Left kidney (tissue), 2 donors: ENCODE results near the gene ACOT13. TPM values are rescaled to one million over a fixed set of nuclear protein-coding genes. Genes with fewer than 3 reads are reported as not detected.
A peak's percentile ranks its signal among the peaks of the same experiment; 100 is the strongest.
"Not testable (repeated sequence)": the region's sequence is repeated elsewhere in the genome, so short reads cannot be mapped to it uniquely, and the experiment has no call there.

Experiments
- DNase-seq: peaks from one replicate; pipeline ENCODE4 v3.0.0-alpha.2; 2013
- polyA plus RNA-seq: library from polyadenylated mRNA; unstranded; fragments of 120-200 nt; gene quantifications from one replicate; pipeline ENCODE4 v1.2.1, GENCODE V29; 2013; ENCODE audit not compliant: insufficient read length

ACOT13 gene
- polyA plus RNA-seq, 1 donor, result 36.7 TPM

- DNase-seq, result no peak
These were observed 24.7 kb downstream of the ACOT13 start for GRCh38 chr6:24691550-24691949.

- no peak for DNase-seq
These were observed 25.1 kb downstream of the ACOT13 start for GRCh38 chr6:24692003-24692402.

- DNase-seq, result no peak
These were observed 25.5 kb downstream of the ACOT13 start for GRCh38 chr6:24692415-24692814.

- no peak for DNase-seq
These were observed 26.1 kb downstream of the ACOT13 start for GRCh38 chr6:24692848-24693592.

GRCh38 chr6:24694198-24694597 is 27.3 kb downstream of the ACOT13 start:
- no peak for DNase-seq

- DNase-seq, result not testable (repeated sequence)
These were observed 28.8 kb downstream of the ACOT13 start for GRCh38 chr6:24695635-24696034.

DNA sequence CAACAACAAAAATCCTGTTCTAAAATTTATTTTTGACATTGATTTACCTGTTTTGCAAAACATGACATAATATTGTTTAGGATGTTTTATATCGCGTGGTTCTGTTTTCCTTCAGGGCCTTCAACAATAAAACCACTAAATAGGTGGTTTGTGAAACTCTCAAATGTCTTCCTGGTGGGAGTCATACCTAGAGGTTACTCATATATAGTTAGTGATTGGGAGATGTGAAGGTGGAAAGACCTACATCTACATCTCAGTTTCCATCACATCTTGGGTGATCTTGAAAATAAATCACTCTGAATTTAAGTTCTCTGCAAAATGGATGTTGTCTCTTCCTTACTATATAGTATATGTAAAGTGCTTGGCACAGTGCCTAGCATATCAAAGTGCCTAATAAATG is 29.2 kb downstream of the ACOT13 start:
- DNase-seq, result no peak

- DNase-seq, result no peak
These were observed 32.9 kb downstream of the ACOT13 start for GRCh38 chr6:24699521-24700359.

DNA sequence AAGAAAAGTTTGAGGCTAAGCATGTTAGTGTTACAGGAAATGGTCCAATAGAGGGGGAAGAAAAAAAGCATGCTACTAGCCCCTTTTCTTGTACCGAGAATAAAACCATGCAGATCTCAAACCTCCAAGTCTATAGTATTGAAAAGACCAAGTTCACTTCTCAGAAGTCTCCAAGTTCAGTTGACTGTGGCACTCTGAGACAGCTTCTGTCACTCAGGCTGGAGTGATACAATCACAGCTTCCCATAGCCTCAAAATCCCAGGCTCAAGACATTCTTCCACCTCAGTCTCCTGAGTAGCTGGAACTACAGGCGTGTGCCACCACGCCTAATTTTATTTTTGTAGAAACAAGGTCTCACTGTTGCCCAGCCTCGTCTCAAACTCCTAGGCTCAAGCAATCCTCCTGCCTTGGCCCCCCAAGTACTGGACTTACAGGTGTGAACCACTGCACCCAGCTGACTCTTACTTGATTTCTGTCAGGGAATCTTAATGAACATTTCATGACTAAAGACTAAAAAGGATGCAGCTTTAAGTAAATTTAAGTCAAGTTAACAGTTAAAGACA is 35.9 kb downstream of the ACOT13 start:
- no peak for DNase-seq

GRCh38 chr6:24704468-24704867 is 37.6 kb downstream of the ACOT13 start:
- no peak for DNase-seq

- DNase-seq, result no peak
These were observed 41.7 kb downstream of the ACOT13 start for GRCh38 chr6:24708612-24709011.

DNA sequence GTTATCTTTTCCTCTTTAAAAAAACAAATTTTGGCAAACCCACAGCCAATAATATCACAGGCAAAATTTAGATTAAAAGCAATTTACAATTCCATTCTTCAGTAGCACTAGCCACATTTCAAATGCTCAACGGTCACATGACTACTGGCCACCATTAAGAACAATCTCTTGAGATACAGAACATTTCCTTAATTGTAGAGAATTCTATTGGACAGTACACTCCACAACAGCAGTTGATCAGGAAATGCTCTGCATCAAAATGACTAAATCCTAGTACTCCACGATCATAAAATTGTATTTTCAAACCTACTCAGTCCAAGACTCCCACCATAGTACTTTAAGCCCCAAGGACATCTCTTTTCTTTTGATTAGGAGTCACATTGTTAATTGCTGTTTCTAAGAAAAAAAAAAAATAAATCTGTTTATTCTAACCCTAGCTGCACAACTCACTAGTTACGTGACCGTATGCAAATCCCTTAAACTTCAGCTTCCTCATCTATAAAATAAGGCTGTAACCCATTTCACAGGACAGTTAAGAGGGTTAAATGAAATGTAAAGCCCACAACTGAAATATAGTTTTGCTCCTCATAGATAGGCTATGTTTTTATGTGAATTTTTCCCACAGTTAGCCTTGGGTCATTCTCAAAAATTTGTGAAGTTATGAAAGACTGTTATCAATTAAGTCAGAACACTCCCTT is 42.3 kb downstream of the ACOT13 start:
- DNase-seq, result no peak

DNA sequence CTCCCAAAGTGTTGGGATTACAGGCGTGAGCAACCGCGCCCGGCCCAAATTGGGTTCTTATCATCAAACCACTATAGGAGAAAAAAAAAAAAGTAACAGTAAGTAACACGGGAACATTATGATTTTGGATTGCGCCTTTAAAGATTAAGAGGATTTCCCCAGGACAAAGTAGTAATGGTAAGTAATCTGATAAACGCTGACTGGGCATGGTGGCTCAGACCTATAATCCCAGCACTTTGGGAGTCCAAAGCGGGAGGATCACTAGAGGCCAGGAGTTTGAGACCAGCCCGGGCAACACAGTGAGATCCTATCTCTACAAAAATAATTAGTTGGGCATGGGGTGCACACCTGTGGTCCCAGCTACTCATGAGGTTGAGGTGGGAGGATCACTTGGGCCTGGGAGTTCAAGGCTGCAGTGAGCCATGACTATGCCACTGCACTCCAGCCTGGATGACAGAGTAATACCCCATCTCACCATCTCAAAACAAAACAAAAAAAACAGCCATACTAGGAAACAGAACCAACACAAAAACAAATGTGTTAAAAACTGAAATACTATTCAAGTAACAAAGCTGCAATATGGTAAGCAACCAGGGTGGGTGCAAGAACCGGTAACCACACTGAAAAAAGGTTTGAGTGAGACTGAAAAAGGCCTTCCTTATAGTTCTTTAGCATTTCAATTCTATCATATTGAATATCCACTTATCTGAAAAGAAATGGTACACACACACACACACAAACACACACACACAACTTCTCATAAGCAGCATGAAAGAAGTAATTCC is 43.8 kb downstream of the ACOT13 start:
- no peak for DNase-seq

DNA sequence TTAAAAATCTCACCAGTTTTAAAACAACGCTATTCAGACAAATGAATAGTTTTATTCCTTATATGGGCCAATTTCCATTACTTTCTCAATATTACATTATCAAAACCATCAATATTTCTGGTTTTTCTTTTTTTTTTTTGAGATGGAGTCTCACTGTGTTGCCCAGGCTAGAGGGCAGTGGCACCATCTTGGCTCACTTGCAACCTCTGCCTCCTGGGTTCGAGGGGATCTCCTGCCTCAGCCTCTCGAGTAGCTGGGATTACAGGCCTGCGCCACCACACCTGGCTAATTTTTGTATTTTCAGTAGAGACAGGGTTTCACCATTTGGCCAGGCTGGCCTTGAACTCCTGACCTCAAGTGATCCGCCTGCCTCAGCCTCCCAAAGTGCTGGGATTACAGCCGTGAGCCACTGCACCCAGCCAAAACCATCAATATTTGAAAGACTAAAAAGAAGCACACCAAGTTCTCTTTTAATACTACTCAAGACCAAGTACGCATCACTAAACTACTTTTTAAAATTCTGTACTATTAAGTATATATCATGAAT is 49.8 kb downstream of the ACOT13 start:
- not testable (repeated sequence) for DNase-seq

DNA sequence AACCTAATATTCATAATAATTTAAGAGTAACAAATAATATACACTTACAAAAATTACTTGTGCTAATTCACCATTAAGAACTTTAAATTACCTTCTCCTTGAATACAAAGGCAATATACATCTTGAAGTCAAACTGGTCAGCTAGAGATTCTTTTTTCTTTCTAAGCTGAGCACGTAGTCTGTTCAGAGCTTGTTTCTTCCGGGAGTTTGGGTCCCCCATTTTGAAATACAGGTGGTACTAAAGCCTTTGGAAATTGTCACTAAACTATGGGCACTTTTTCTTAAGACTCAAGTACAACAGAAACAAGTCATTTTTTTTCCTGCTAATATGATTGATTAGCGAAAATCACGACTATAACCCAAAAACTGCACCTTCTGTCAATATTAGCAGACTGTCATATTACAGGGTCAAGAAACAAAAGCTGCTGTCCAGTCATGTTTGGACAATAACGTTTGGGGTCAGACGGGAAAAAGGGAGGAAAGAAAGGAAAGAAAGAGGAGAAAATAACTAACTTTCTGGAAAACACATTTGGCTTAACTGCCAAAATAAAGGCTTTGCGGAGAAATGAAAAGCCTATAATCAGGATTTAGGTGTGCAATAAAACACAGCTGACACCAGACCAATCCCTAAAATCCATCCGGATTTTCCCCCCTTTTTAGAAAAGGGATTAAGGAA is 51.7 kb downstream of the ACOT13 start:
- DNase-seq, result no peak

GRCh38 chr6:24719125-24719971 is 52.5 kb downstream of the ACOT13 start, which contains the start of gene C6orf62:
C6orf62 (minus strand) TSS chr6:24719154; CDS start chr6:24718668, 486 bp downstream.
- DNase-seq, result no peak

GRCh38 chr6:24720131-24720603 is 53.3 kb downstream of the ACOT13 start:
- DNase-seq, result peak; percentile 39

- DNase-seq, result peak; percentile 100
These were observed 54.0 kb downstream of the ACOT13 start for GRCh38 chr6:24720604-24721460.
